GM18517 (cell line): Measurements from ENCODE around the gene E2F3.
"Not testable (repeated sequence)": the region's sequence is repeated elsewhere in the genome, so short reads cannot be mapped to it uniquely, and the experiment has no call there.

Experiments
- ATAC-seq: cut with Tn5 transposase; IDR thresholded peaks from one replicate; pipeline ENCODE4 v1.9.1; 2021; ENCODE audit warnings: mild to moderate bottlenecking, moderate library complexity; ENCODE audit not compliant: unreplicated experiment

Gene E2F3

DNA sequence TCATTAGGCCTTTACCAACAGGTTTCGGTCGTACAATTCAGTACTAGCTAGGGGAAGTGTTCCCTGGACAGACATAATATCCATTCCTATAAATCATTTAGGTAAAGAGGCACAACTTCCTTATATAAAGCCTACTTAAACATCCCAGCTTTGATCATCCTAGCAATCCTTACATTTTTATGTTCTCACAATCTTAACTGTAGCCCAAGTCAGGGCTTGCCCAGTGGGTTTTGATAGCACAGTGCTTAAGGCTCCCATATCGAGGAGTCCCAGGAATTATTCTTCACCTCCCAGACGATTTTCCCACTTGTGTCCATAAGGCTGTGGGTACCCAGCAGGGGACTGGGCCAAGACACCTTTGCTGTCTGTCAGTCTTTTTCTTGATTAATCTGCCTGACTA, 63.2 kb downstream of the E2F3 start:
- no peak for ATAC-seq

- ATAC-seq = not testable (repeated sequence)
These were observed 63.9 kb downstream of the E2F3 start for GRCh38 chr6:20465616-20466015.

- ATAC-seq = peak; percentile 53
These were observed 65.8 kb downstream of the E2F3 start for GRCh38 chr6:20467437-20467836.

- no peak for ATAC-seq
These were observed 66.5 kb downstream of the E2F3 start for GRCh38 chr6:20468209-20468608.

DNA sequence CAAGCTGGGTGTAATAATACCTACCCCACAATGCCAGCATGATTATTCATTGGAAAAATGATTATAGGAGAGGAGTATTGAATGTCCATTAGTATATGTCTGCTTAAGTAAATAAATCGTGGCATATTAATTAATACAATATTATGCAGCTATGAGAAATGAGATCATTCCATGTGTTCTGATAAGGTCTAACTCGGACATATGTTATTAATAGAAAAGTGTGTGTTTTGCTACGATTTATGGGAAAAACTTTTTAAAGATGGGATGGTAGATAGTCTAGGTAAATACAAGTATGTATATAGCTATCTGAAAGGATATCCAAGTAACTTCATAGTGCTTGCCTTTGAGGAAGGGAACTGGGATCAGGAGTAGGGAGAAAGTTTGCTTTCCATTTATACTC, 71.1 kb downstream of the E2F3 start:
- no peak for ATAC-seq

DNA sequence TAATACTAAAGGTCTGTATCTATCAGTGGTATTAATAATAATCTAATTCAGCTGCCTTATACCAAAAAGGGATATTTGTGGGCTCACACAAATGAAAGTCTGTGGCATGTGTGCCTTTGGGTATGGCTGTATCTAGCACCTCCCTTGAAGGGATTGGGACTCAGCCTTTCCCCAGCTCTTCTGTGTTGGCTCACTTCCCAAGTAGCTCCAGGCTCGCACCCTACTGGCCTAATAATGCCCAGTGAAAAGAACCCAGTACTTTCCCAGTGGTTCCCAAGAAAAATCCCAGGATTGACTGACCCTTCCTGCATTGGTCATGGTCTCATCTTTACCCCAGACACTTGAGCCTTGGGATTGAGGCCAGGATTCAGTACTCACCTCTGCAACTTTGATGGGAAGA, 71.8 kb downstream of the E2F3 start:
- no peak for ATAC-seq

- ATAC-seq = no peak
These were observed 73.3 kb downstream of the E2F3 start for GRCh38 chr6:20474874-20475542.

- no peak for ATAC-seq
These were observed 74.9 kb downstream of the E2F3 start for GRCh38 chr6:20476501-20477043.

DNA sequence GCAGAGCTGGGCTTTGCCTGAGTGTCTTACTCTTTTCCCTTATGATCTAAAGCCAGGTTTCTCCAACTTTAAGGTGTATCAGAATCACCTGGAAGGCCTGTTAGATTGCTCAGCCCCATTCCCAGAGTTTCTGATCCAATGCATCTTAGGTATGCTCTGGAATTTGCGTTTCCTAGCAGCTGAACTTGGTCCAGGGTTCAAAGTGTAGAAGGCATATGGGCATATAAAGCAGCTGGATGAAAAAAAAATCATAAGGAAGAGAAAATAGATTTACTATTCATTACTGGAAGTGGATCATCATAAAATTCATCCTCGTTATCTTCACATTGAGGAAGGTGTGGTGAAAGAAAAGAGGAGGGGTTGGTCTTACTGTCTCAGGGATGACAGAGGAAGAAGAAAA, 75.8 kb downstream of the E2F3 start:
- ATAC-seq = no peak

DNA sequence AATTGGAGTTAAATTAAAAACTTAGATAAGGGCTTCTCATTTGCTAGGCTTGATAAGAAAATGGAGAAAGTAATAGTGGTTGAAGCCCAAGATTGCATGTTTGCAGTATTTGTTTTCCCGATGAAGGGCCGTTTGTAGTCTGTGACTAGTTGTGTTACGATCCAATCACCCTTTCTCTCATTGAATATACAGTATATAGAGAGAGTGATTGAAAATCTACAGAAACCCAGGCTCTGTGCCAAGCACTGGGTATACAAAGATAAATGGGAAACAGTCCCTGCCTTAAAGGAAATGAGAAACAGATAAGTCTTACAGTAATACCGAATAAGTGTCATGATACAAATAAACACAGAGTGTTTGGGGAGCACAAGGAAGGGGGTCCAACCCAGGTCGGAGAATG, 77.4 kb downstream of the E2F3 start:
- no peak for ATAC-seq

DNA sequence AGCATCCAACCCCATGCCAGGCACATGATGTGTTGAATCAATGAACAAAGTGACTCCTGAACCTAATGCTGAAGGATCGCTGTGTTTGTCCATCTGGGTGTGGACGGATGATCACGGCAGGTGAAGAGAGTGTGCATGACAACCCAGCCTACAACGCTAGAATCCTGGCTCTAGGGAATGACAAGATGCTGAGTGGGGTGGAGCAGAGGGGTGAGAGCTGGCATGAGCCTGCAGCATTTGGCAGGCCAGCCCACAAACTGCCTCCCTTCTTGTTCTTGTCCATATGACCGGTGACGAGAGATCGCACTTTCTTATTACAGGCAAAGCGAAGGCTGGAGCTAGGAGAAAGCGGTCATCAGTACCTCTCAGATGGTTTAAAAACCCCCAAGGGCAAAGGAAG, 77.8 kb downstream of the E2F3 start:
- no peak for ATAC-seq

DNA sequence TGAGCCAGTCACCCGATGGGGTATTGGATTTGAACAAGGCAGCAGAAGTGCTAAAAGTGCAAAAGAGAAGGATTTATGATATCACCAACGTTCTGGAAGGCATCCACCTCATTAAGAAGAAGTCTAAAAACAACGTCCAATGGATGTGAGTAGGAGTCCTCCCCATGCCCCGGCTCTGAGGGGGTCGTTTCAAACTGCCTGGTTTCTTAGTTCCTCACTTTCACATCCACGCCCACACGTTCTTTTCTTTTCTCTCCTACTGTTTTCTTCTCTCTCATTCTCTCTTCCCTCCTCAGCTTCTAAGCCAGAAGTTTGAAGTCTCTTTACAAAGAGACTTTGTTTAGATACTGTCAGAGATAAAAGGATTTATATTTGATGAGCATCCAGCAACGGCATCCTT, 79.6 kb downstream of the E2F3 start:
- no peak for ATAC-seq

GRCh38 chr6:20483887-20484497, 82.3 kb downstream of the E2F3 start:
- ATAC-seq = no peak

GRCh38 chr6:20486641-20487040, 85.0 kb downstream of the E2F3 start:
- ATAC-seq = no peak

- no peak for ATAC-seq
These were observed 86.1 kb downstream of the E2F3 start for GRCh38 chr6:20487669-20488375.

DNA sequence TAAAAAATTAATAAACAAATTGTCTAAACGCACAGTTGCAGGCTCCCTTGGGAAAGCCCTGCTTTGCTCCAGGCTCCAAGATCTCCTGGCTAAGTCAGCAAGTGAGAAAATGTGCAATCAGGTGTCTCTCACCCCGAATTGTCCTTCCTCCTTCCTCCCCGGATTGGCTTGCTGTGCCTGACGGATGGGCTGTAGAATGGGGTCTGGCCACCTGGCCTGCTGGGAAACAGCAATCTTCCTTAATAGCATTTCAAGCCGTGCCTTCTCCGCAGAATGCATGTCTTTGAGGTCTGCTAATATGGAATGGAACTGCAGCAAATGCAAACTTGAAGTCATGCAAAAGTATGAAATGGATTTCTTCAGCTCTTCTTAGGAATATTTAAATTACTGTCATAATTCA, 88.9 kb downstream of the E2F3 start:
- ATAC-seq = no peak

DNA sequence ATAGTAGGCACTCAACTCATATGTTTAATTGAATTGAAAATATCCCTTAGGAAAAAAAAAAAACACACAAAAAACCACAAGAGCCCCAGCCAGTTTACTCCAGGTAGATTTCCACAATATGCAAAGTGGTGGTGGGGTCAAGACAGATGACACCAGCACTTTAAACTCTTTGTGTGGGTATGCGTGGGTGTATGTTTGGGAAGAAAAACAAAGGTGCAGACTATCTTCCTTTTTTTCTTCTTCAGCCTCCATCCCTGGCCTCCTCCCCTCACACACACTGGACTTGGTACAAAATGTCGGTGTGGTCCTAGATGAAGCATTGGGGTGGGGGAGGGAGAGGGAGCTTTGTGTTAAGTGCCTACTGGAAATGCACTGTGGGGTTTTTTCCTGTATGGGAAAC, 90.4 kb downstream of the E2F3 start:
- no peak for ATAC-seq

GRCh38 chr6:20497216-20498040, 95.7 kb downstream of the E2F3 start:
- no peak for ATAC-seq

DNA sequence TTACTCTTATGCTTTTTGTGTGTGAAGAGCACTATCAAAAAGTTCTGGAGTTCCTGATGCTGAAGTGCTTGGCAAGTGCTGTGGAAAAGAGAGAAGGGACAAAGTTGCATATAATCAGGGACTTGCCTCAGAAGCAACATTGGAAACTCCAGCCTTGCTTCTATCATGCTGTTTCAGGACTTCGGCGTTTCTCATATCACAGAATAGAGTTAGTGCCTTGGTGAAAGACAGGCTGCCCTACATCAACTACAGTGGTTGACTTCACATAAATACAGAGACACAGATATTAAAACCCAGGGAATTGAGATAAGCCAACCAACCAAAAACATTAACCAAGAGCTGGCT, 96.3 kb downstream of the E2F3 start:
- no peak for ATAC-seq

- no peak for ATAC-seq
These were observed 107.5 kb downstream of the E2F3 start for GRCh38 chr6:20509212-20509611.

DNA sequence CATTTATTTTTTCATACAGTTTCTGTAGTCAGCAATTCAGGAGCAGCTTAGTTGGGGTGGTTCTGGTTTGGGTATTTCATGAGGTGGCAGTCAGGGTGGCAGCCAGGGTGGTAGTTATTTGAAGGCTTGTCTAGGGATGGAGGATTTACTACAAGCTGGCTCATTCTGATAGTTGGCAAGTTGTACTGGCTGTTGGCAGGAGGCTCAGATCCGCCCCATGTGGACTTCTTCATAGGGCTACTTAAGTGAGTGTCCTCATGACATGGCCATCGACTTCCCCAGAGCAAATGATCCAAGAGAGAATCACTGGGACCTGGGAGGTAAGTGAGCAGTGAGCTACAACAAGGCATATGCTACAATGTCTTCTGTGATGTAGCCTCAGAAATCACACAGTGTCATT, 110.2 kb downstream of the E2F3 start:
- ATAC-seq = no peak
